Measurements from ENCODE around the gene NCS1.

Gene NCS1

DNA sequence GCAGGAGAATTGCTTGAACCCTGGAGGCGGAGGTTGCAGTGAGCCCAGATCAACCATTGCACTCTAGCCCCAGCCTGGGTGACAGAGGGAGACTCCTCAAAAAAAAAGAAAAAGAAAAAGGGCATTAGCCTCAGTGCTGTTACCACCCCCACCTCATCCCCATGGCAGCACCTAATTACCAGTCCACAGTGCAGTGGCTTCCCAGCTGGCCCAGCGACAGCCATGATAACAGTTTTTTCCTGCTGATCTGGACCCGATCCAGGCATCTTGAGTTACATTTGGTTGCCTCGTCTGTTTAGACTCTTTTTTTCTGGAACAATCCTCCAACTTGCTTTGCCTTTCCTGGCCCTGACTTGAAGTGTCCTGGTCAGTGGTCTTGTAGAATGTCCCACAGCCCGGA is 24.4 kb downstream of the NCS1 start:
- no peak for DNase-seq

DNA sequence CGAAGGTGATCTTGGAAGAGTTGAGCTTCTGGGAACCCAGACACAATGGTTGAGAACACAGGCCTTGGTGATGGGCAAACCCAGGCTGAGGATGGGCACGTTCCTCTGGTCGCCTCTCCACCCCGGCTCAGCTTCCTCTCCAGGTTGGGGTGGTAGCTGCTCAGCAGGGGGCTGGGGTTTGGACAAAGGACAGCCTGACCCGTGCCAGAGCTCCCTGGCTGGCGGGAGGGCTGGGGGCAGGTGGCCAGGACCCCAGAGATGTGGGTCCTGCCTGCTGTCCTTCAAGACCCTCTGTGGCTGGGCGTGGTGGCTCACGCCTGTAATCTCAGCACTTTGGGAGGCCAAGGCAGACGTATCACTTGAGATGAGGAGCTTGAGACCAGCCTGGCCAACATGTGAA is 25.2 kb downstream of the NCS1 start:
- DNase-seq, result no peak

DNA sequence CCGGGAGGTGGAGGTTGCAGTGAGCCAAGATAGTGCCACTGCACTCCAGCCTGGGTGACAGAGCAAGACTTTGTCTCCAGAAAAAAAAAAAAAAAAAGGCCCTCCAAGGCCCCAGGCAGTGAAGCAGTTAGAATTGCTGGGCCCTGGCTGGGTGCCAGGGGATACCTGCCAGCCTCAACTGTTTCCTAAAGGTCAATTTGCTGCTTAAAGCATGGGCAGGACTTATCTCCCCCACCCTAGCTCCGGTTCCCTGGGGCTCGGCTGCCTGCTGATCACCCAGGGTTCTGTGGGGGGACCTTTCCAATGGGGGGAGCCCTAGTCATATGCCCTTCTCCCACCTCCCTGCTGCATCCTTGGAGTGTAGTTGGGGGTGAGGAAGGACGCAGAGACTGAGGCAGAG is 25.7 kb downstream of the NCS1 start:
- no peak for DNase-seq

DNA sequence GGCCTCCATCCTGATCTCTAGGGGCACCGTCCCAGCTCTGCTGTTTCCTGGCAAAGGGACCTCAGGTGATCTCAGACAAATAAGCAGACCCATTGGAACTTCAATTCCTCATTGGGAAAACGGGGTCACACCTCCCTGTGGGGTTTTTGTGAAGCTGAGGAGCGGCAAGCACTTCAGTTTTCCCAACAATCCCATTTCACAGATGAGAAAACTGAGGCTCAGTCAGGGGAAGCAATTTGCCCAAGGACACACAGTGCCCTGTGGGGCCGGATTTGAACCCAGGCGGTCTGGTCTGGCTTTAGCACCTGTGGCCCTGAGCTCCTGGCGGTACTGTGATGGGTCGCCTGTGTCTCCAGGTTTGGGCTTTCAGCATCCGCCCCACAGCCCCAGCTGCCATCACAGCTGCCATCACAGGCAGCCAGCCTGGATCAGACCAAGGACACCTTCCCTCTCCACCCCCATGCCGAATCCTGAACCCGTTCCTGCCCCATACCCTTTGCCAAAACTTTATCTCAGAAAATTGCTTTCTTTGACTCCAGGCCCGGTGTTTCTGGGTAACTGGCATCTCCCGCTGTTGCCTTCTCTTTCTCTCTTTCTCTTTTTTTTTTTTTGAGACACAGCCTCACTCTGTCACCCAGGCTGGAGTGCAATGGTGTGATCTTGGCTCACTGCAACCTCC is 26.4 kb downstream of the NCS1 start:
- DNase-seq, result no peak

GRCh38 chr9:130199605-130200004 is 27.4 kb downstream of the NCS1 start:
- no peak for DNase-seq

DNA sequence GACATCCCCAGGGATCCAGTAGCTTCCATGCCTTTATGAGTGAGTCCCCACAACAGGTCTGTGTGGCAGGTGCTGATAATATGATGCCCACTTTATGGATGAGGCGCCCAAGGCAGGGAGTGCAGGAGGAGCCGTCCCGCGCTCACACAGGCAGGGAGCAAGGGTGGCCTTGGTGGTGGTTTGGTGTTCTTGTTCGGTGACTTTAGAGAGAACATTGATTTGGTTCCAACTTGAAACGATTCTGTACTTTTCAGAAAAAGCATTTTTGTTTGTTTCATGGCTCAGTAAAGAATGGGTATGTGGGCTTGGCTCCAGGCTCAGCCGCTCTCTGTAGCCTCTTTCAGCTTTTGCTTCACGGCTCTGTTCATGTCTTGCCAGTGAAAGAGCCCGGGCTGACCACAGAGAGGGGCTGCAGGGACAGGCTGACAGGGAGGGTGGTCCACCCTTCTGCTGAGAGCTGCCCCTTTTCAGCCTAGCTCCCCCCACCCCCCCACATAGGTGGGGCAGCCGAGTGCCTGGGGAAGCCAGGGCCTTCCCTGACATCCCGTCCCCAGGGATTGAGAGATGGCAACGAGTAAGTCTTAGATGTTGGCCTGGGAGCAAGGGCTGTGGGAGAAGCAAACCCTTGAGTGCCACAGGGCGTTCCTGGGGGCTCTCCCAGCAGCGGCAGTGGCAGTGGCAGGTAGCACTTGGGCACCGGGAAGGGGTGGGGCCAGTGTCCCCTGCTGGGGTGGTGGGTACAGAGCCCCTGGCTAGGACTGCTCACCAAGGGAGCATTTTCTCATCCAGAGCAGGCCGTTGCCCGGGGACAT is 28.0 kb downstream of the NCS1 start:
- no peak for DNase-seq

- no peak for DNase-seq
Observed at GRCh38 chr9:130201399-130201873, 29.2 kb downstream of the NCS1 start.

DNA sequence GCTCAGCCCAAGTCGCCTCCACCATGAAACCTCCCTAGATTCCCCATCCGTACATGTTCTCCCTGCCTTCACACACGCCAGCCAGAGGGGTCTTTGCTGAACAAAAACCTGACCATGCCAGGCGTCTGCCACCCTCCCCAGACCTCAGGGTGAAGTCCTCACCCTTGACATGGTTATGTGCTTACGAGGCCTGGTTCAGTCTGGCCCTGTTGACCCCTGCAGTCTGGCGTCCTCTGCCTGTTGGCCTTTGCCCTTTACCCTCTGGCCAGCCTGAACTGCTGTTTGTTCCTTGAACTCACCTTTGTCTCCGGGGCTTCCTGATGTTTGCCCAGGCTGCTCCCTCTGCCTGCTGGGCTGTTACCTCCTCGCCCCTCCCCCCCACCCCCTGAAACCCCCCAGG is 29.8 kb downstream of the NCS1 start:
- no peak for DNase-seq

DNA sequence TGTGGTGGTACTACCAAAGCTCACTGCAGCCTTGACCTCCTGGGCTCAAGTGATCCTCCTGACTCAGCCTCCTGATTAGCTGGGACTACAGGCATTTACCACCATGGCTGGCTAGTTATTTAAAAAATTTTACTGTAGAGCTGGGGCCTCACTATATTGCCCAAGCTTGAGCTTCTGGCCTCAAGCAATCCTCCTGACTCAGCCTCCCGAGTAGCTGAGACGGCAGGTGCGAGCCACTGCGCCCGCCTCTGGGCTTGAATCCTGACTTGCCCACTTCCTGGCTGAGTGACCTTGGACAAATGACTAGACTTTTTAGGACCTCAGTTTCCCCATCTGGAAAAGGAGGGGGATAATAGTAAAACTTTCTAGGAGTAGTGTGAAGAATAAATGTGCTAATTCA is 32.1 kb downstream of the NCS1 start:
- DNase-seq, result no peak

DNA sequence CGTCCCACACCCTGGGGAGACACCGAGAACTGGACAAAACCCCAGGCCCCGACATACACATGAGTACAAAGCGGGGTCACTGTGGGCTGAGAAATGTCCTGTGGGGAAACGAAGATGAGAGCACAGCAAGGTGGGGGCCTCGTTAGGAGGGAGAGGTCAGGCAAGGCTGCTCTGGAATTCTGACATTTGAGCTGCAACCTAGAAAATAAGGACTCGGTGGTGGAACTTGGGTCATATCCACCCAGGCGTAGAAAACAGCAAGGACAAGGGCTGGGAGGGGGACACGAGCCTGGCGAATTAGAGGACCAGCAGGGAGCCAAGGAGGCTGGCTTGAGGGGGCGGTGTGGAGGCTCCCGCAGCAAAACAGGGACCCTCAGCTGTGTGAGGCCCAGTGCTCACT is 32.8 kb downstream of the NCS1 start:
- DNase-seq, result no peak

GRCh38 chr9:130205912-130206311 is 33.7 kb downstream of the NCS1 start:
- no peak for DNase-seq

GRCh38 chr9:130206579-130206978 is 34.4 kb downstream of the NCS1 start:
- no peak for DNase-seq

GRCh38 chr9:130207241-130207992 is 35.2 kb downstream of the NCS1 start:
- no peak for DNase-seq

GRCh38 chr9:130208600-130209347 is 36.6 kb downstream of the NCS1 start:
- no peak for DNase-seq

DNA sequence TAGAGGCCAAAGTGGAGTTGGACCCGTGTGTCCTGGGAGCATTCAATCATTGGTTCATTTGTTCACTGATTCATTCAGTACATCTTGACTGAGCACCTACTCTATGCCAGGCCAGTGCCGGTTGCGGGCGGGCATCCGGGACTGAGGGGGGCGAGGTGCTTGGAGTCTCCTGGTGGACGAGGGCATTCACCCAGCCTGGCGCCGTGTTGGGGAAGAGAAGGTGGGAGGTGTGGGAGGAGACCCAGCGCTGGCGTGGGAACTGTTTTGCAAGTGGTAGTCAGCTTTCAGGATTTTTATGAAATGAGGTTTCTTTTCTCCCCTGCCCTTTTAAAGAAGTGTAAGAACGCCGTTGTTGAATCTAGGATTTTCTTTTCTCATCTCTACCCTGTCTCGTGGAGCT is 37.2 kb downstream of the NCS1 start:
- no peak for DNase-seq

DNA sequence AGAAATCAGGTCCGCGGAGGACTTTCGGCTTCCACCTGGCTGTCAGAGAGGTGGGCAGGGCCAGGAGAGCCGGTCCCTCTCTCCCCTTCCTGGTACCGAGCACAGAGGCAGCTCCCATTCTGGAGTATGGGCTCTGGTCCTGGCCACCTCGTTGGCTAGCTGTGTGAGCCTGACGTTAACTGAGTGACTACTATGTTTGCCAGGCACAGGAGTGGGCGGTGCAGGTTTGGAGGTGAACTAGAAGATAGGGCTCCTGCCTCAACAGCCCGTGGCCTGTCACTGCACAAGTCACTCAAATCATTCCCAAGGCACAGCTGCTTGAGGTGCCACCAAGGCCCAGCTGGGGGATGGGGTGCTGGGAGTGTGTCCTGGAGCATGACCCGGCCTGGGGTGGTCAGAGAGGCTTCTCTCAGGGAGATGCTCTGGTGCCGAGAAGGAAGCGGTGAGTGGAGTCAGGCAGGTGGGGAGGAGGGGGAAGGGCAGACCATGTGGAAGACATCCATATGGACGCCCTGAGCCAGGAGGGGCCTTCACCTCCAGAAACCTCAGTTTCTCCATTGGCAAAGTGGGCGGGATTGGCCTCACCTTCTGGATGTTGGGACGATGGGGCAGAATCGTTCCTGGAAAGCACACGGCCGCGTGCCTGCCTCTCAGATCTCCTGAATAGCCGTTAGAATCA is 39.5 kb downstream of the NCS1 start:
- DNase-seq, result no peak

DNA sequence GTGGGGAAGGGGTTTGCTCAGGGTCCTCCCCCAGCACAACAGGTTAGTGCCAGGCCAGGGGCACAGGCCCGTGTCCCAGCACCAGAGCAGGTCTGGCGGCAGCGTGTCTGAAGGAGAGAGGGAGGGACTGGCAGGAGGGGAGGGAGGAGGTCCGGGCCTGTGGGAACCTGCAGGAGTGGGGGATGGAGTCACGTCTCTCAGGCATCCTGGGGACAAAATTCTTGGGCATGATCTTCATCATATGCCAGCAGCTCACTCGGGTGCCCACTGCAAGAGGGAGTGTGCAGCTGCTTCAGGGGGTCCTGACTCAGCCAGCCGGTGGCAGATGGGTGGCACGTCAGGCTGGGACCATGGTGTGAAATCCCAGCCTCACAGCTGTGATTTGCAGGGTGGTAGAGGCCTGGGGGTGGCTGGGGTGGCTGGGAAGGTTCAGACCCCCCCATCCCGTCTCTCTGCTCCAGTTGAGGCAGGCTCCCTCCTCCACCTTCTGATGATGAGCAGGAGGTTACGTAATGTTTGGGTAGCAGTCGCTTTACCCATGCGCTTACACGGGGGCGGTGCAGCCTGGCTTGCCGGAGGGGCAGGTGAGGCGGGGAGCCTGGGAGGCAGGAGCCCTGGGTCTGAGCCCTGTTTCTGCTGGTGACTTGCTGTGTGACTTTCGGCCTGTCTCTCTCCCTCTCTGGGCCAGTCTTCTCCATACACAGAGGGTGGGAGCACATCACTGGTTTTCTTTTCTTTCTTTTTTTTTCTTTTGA is 40.5 kb downstream of the NCS1 start:
- DNase-seq, result no peak

- DNase-seq, result no peak
Observed at GRCh38 chr9:130213911-130214761, 41.9 kb downstream of the NCS1 start.

DNA sequence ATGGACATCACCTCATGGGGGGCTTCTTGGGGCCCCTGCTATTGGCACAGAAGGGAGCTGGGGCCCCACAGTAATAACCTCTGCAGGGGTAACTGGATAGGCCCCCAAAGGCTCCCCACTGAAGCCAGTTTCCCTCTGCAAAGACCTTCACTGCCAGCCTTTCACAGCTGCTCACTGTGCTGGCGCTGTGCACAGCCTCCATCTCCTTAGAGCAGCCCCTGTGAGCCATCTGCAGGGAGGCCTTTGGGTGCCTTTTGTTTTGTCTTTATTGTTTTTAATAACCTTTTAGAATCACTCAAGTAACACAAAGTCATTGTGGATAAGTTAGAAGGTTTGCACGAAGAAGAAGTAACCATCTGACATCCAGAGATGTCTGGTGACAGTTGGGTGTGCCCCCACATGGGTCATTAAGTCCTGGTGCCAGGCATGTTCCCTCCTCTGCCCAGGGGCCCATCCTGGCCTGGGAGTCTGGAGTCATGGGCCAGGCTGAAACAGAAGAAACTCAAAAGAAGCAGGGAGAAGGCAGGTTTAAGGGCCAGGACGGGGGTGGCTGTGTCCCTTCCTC is 42.7 kb downstream of the NCS1 start:
- DNase-seq, result no peak
